Measurements from ENCODE around the gene ARAP1.

- TF ChIP-seq POLR2AphosphoS5 (IDR thresholded peaks at IDR 0.05; ENCODE audit: borderline replicate concordance, low read depth, low read length) (no peak), EZH2 (IDR thresholded peaks at IDR 0.05) (no peak), FOXP2 (optimal IDR thresholded peaks at IDR 0.05; ENCODE audit: control extremely low read depth, extremely low read length, insufficient read depth) (no peak)
These were observed 19.3 kb upstream of the ARAP1 start for GRCh38 chr11:72771507-72771906.
